Skeletal muscle tissue (tissue), 4 donors: ENCODE data around the gene ANTXRL. TPM values are rescaled to one million over a fixed set of nuclear protein-coding genes. Genes with fewer than 3 reads are reported as not detected.
A peak's percentile ranks its signal among the peaks of the same experiment; 100 is the strongest.
"Not testable (repeated sequence)": the region's sequence is repeated elsewhere in the genome, so short reads cannot be mapped to it uniquely, and the experiment has no call there.

Experiments
- H3K27ac ChIP-seq: one replicate; pipeline ENCODE4 v1.7.0; 2013; ENCODE audit warnings: mild to moderate bottlenecking, low read depth, low read length, inconsistent platforms
- H3K27me3 ChIP-seq, 3 donors: one replicate each; pipeline ENCODE4 v1.7.0; 2013; ENCODE audit warnings: low read length in 3 of 3; ENCODE audit not compliant: control insufficient read depth in 3 of 3, insufficient read depth in 3 of 3
- H3K36me3 ChIP-seq, 3 donors: one replicate each; pipeline ENCODE4 v1.7.0; 2013; ENCODE audit warnings: low read length in 3 of 3; ENCODE audit not compliant: control insufficient read depth in 3 of 3, insufficient read depth in 3 of 3
- H3K4me1 ChIP-seq, 3 donors: one replicate each; pipeline ENCODE4 v1.7.0; 2013; ENCODE audit warnings: low read length in 3 of 3, mild to moderate bottlenecking in 3 of 3; ENCODE audit not compliant: control insufficient read depth in 3 of 3, insufficient read depth in 3 of 3
- H3K4me3 ChIP-seq, 3 donors: one replicate each; pipeline ENCODE4 v1.7.0; 2013; ENCODE audit warnings: low read length in 3 of 3
- H3K9ac ChIP-seq, 3 donors: one replicate each; pipeline ENCODE4 v1.7.0; 2013; ENCODE audit warnings: low read length in 3 of 3, mild to moderate bottlenecking in 3 of 3, moderate library complexity in 2 of 3, low read depth in 1 of 3
- H3K9me3 ChIP-seq, 3 donors: one replicate each; pipeline ENCODE4 v1.7.0; 2013; ENCODE audit warnings: low read length in 3 of 3; ENCODE audit not compliant: control insufficient read depth in 3 of 3
- total RNA-seq: library from RNA; depleted of rRNA; stranded (reverse); fragments of >200 nt; gene quantifications from one replicate; pipeline ENCODE4 v1.2.3, GENCODE V29; 2014
- donor health status: Osteomylitis.

ANTXRL gene
- total RNA-seq, 1 donor from 2014 or later: not detected

DNA sequence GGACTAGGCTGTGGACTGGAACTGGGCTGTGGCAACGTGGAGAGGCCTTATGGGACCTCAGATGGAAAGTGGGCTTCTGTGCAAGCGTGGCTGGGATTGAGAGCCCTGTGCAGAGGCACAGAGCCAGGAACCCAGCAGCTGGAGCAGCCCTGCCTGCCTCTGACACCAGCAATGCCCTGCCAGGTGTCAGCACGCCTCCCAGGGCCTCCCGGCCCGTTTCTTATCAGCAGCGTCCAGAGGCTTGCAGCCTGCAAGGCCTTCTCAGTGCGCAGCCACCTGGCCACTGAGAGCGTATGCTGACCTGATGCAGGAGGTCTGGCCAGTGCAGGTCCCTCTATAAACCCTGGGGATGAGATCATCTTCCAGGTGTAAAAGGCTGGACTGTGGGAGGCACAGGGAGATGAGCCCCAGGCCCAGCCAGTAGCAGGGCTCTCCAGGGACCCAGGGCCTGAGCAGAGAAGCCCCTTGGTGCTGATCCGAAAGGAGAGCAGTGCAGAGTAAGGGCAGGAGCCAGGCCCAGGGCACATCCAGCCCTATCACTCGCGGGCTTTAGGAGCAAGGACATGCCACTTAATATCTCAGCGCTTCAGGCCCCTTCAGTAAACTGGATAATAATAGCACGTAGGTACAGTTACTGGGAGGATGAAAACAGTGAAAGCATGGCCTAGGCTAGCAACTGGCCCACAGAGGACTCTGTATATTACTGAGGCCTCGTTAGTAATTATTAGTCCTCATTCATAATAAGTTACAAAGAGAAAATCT, 38.8 kb upstream of the ANTXRL start:
- Histone ChIP-seq H3K9ac (peak overlapping the region in 1 of 3 donors; percentile 16), H3K4me1 (peaks cover 0 to 6% (median 0%) of the 10 kb centered on the region in 3 donors), H3K9me3 (no peaks in the 10 kb centered on the region), H3K4me3 (no peak overlapping the region), H3K27me3 (no peaks in the 10 kb centered on the region), H3K27ac (no peak overlapping the region), H3K36me3 (no peaks in the 10 kb centered on the region)

- peaks cover 0 to 6% (median 0%) of the 10 kb centered on the region in 3 donors for H3K4me1 ChIP-seq
- H3K4me3 ChIP-seq: no peak overlapping the region
- no peak overlapping the region for H3K9ac ChIP-seq
- no peaks in the 10 kb centered on the region for H3K9me3 ChIP-seq
- no peaks in the 10 kb centered on the region for H3K36me3 ChIP-seq
- no peaks in the 10 kb centered on the region for H3K27me3 ChIP-seq
- no peak overlapping the region for H3K27ac ChIP-seq
These were observed 38.1 kb upstream of the ANTXRL start for GRCh38 chr10:46248651-46249146.

DNA sequence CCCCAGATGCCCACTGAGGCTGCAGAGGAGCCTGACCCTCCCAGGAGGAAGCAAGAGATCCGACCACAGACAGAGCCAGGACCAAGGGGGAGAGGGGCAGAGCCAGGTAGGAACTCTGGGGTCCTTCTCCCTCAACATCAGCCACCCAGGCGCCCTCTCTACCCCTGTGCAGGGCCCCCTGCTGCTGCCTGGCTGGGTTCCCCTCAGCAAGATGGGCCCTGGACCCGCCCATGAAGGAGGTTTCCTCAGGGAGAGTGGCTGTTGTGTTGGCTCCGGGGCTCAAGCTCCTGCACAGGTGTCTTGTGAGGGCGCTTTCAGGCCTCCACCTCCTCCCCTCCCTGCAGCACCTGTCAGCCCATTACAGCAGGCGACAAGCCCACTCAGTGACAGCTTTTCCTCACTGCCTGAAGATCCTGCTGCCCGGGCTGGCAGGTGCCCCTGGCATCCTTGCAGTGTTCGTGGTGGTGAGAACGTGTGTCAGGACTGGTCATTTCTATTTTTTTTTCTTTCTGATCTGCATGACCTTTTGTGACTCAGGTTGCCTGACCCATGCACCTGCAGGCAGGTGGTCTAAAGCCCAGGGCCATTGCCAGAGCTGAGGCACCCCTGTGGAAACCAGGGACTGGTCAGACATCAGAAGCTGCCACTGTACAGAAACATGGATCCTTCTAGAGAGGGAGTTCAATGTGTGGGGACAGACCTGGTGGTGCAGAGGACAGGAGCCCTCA, 37.0 kb upstream of the ANTXRL start:
- not testable (repeated sequence) for H3K36me3 ChIP-seq, H3K9me3 ChIP-seq, H3K4me3 ChIP-seq, H3K4me1 ChIP-seq, H3K27ac ChIP-seq, H3K9ac ChIP-seq, H3K27me3 ChIP-seq

DNA sequence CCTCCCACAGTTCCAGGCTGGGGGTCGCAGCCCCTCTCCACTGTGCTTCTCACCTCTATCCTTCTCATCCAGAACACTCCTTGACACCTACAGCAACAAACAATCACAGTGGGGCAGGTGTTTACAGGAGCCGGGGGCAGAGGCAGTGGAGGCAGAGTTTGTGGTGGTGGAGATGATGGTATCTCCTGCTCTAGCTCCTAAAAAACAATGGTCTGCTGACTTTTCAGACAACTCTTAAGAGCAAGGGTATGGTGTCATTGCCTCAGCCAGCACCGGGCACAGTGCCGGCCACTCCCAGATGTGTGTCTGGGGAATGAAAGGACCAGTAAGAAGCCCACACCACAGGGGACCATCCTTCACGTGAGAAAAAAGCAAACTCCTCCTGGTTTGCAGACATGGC, 36.3 kb upstream of the ANTXRL start:
- no peaks in the 10 kb centered on the region for H3K27me3 ChIP-seq
- peaks cover 0 to 6% (median 0%) of the 10 kb centered on the region in 3 donors for H3K4me1 ChIP-seq
- no peak overlapping the region for H3K4me3 ChIP-seq
- no peaks in the 10 kb centered on the region for H3K9me3 ChIP-seq
- H3K36me3 ChIP-seq: no peaks in the 10 kb centered on the region
- H3K27ac ChIP-seq: no peak overlapping the region
- no peak overlapping the region for H3K9ac ChIP-seq

GRCh38 chr10:46250898-46251856, 35.6 kb upstream of the ANTXRL start:
- H3K4me3 ChIP-seq: no peak overlapping the region
- no peaks in the 10 kb centered on the region for H3K9me3 ChIP-seq
- H3K36me3 ChIP-seq: no peaks in the 10 kb centered on the region
- no peaks in the 10 kb centered on the region for H3K27me3 ChIP-seq
- H3K27ac ChIP-seq: no peak overlapping the region
- H3K9ac ChIP-seq: no peak overlapping the region
- H3K4me1 ChIP-seq: peaks cover 0 to 6% (median 5%) of the 10 kb centered on the region in 3 donors

GRCh38 chr10:46251857-46252847, 34.6 kb upstream of the ANTXRL start:
- Histone ChIP-seq H3K4me1 (peaks cover 0 to 6% (median 5%) of the 10 kb centered on the region in 3 donors), H3K4me3 (no peak overlapping the region), H3K27ac (no peak overlapping the region), H3K27me3 (no peaks in the 10 kb centered on the region), H3K36me3 (no peaks in the 10 kb centered on the region), H3K9me3 (no peaks in the 10 kb centered on the region), H3K9ac (no peak overlapping the region)

DNA sequence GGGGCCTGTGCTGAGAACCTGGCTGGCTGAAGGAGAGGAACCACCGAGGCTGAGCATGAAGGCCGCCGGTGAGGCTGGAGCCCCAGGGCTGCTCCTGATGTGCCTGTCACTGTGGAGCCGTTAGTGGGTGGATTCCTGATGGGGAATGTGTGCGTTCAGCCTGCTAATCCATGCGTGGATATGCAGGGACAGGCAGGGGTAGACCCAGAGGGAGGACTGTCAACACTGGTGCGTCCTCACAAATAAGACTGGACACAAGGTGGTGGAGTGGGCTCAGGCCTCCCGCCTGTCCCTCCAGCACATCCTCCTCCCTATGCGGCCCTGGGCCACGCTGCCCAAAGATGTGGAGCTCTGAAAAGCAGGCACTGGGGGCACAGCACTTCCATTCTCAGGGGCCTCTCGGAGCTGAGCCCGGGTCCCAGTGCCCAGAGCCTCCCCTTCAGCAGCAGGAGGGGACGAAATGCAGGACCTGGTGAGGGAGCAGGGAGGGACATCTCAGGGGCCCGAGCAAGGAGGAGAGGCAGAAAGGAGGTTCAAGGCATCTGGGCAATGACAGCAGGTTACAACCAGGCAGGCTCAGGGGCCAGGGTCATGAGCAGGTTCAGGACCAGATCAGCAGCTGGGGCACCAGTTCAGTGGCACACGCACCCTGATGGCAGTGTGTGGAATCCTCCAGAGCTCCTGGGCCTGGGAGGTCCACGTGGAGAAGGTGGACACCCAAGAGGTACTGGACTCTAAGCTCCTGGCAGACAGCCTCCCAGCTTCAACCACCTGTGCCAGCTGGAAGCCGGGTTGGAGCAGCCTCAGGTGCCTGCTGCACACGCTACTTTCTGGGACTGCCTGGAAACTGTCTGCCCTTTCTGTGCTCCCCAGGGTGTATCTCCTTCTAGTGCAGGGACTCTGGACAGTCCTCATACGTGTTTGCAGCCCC, 33.5 kb upstream of the ANTXRL start:
- Histone ChIP-seq H3K36me3 (no peaks in the 10 kb centered on the region), H3K4me3 (no peak overlapping the region), H3K9me3 (no peaks in the 10 kb centered on the region), H3K9ac (no peak overlapping the region), H3K27ac (no peak overlapping the region), H3K4me1 (peaks cover 0 to 5% (median 3%) of the 10 kb centered on the region in 3 donors), H3K27me3 (no peaks in the 10 kb centered on the region)

GRCh38 chr10:46254007-46254383, 32.8 kb upstream of the ANTXRL start:
- Histone ChIP-seq H3K4me3 (no peak overlapping the region), H3K36me3 (no peaks in the 10 kb centered on the region), H3K9me3 (no peaks in the 10 kb centered on the region), H3K27ac (no peak overlapping the region), H3K27me3 (no peaks in the 10 kb centered on the region), H3K4me1 (peaks cover 0 to 5% (median 0%) of the 10 kb centered on the region in 3 donors), H3K9ac (no peak overlapping the region)
